Measurements from ENCODE around the gene HDAC2.
"Not testable (repeated sequence)": the region's sequence is repeated elsewhere in the genome, so short reads cannot be mapped to it uniquely, and the experiment has no call there.

HDAC2 gene

DNA sequence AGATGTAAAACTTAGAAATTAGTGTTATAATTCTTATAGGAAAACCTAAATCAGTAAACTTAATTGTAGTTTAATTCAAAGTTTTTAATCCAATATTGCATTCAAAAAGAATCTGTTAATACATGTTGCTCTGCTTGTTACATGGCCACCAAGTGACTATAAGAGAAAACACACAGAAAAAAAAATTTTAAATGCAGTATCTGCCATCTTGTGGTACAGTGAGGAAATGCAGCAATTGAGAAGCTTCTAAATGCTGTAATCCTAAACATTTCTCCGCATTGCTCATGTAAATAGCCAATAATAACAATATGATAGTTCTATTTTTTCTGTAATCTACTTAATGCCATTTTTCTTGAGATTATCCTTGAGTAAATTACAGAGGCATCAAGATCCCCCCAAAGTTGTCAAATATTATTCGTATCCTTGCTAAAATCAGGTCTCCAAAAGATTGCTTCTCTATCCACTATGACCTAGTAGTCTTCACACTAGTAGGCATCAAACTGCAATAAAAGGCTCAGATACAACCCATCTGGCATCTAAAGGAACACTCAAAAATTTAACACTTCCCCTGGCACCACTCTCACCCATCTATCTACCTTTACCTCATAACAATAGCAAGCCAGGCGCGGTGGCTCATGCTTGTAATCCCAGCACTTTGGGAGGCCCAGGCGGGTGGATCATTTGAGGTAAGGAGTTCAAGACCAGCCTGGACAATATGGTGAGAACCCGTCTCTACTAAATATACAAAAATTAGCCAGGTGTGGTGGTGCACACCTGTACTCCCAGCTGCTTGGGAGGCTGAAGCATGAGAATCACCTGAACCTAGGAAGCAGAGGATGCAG lies 34.6 kb downstream of the HDAC2 start:
- TF ChIP-seq, protein P1, sequence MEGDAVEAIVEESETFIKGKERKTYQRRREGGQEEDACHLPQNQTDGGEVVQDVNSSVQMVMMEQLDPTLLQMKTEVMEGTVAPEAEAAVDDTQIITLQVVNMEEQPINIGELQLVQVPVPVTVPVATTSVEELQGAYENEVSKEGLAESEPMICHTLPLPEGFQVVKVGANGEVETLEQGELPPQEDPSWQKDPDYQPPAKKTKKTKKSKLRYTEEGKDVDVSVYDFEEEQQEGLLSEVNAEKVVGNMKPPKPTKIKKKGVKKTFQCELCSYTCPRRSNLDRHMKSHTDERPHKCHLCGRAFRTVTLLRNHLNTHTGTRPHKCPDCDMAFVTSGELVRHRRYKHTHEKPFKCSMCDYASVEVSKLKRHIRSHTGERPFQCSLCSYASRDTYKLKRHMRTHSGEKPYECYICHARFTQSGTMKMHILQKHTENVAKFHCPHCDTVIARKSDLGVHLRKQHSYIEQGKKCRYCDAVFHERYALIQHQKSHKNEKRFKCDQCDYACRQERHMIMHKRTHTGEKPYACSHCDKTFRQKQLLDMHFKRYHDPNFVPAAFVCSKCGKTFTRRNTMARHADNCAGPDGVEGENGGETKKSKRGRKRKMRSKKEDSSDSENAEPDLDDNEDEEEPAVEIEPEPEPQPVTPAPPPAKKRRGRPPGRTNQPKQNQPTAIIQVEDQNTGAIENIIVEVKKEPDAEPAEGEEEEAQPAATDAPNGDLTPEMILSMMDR (IDR thresholded peaks at IDR 0.05; ENCODE audit: borderline replicate concordance, control extremely low read depth, extremely low read depth, insufficient read depth, missing control alignments) = peak; percentile 52
- in situ Hi-C loops (cut with MboI; ENCODE audit: low sequenced_read_pairs, unreplicated experiment) = no loop called here
- peak; percentile 50 for DNase-seq (ENCODE audit: low spot score)

DNA sequence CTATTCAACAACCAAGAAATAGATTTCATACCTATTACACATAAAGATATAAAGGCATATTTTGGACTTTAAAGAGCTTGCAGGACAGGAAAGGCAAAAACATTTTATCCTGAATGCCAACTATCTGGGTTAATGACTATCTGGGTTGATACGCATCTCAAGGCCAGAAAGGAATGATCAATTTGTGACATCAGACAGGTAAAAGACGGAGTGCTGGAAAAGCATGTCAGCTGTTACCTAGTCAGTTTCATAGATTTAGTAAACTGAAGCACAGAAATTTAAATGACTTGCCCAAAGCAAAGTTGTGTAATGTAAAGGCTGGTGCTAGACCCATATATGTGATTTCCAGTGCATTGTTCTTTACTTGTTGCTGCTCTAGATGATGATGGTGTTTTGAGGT lies 36.8 kb downstream of the HDAC2 start:
- in situ Hi-C loops (cut with MboI; ENCODE audit: low sequenced_read_pairs, unreplicated experiment) = no loop called here
- no peak for DNase-seq (ENCODE audit: low spot score)
- TF ChIP-seq, protein P1 (IDR thresholded peaks at IDR 0.05; ENCODE audit: borderline replicate concordance, control extremely low read depth, extremely low read depth, insufficient read depth, missing control alignments) = no peak

DNA sequence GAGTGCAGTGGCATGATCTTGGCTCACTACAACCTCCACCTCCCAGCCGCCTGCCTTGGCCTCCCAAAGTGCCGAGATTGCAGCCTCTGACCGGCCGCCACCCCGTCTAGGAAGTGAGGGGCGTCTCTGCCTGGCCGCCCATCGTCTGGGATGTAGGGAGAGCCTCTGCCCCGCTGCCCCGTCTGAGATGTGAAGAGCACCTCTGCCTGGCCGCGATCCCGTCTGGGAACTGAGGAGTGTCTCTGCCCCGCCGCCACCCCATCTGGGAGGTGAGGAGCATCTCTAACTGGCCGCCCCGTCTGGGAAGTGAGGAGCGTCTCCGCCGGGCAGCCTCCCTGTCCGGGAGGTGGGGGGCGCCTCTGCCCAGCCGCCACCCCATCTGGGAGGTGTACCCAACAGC lies 39.0 kb downstream of the HDAC2 start:
- in situ Hi-C loops (cut with MboI; ENCODE audit: low sequenced_read_pairs, unreplicated experiment) = not testable (repeated sequence)

DNA sequence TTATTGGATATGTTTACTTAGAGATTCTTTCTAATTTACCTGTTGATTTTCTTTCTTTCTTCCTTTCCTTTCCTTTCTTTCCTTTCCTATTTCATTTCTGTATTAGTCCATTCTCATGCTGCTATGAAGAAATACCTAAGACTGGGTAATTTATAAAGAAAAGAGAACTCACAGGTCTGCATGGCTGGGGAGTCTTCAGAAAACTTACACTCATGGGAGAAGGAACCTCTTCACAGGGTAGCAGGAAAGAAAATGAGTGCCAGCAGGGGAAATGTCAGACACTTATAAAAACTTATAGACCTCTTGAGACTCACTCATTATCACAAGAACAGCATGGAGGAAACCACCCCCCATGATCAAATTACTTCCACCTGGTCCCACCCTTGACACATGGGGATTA lies 40.8 kb downstream of the HDAC2 start:
- in situ Hi-C loops (cut with MboI; ENCODE audit: low sequenced_read_pairs, unreplicated experiment) = no loop called here
- TF ChIP-seq, protein P1 (IDR thresholded peaks at IDR 0.05; ENCODE audit: borderline replicate concordance, control extremely low read depth, extremely low read depth, insufficient read depth, missing control alignments) = no peak
- no peak for DNase-seq (ENCODE audit: low spot score)

More for the DNA sequence above, 39.0 kb downstream of the HDAC2 start:
- DNase-seq (ENCODE audit: low spot score) = not testable (repeated sequence)

DNA sequence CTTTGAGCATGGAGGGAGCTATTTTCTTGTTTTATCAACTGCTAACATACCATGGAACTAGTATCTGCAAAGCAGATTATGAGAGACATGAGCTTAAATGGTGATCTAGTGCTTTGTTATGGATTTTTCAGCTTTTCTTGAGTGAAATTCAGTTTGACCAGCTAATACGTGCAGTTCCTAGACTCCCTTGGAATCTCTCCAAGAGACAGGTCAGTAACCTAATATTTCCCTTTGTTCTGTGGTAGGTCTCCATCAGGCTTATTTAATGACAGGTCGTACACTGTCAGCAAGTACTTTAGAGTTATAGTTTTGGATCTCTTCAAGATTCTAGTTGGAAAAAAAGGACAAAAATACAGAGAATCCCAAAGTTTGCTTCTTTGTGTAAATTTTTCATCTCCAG lies 43.9 kb downstream of the HDAC2 start:
- TF ChIP-seq, protein P1 (IDR thresholded peaks at IDR 0.05; ENCODE audit: borderline replicate concordance, control extremely low read depth, extremely low read depth, insufficient read depth, missing control alignments) = no peak
- in situ Hi-C loops (cut with MboI; ENCODE audit: low sequenced_read_pairs, unreplicated experiment) = no loop called here
- DNase-seq (ENCODE audit: low spot score) = no peak

DNA sequence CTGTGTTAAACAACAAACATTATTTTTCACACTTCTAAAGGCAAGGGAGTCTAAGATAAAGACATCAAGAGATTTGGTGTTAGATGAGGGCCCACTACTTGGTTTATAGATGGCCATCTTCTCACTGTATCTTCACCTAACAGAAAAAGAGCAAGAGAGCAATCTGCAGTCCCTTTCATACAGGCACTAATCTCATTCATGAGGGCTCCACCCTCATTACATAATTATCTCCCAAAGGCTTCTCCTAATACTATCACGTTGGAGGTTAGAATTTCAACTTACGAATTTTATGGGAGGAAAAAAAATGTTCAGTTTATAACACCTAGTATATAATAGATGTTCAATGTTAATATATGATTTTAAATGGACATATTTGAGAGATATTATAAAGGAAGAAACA lies 45.6 kb downstream of the HDAC2 start:
- in situ Hi-C loops (cut with MboI; ENCODE audit: low sequenced_read_pairs, unreplicated experiment) = no loop called here
- DNase-seq (ENCODE audit: low spot score) = no peak

DNA sequence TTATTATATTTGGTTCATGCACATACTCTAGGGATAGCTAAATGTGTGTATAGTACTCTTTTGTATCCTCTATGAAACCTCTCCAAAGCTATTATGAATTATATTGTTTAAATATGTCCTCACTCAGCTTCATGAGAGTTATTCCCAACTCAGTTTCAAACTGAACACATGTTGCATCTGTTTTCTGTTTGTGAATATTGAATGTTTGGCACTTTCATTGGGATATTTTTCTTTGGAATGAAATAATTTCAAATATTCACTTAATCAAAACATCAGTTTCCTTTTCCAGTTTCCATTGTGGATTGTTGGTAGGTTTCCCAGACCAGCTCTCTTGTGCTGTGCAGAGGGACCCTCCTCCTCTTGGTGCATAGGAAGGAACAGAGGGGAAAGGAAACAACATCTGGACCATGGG lies 46.6 kb downstream of the HDAC2 start:
- no peak for DNase-seq (ENCODE audit: low spot score)
- in situ Hi-C loops (cut with MboI; ENCODE audit: low sequenced_read_pairs, unreplicated experiment) = no loop called here
- TF ChIP-seq, protein P1 (IDR thresholded peaks at IDR 0.05; ENCODE audit: borderline replicate concordance, control extremely low read depth, extremely low read depth, insufficient read depth, missing control alignments) = no peak

More for the DNA sequence above, 45.6 kb downstream of the HDAC2 start:
- TF ChIP-seq, protein P1 (IDR thresholded peaks at IDR 0.05; ENCODE audit: borderline replicate concordance, control extremely low read depth, extremely low read depth, insufficient read depth, missing control alignments) = no peak

Data from GM13976 (cell line).